H54 (cell line): ENCODE results near the gene RBMXL3.
"Not testable (repeated sequence)": the region's sequence is repeated elsewhere in the genome, so short reads cannot be mapped to it uniquely, and the experiment has no call there.

Experiments
- DNase-seq: peaks from one replicate; pipeline ENCODE4 v3.0.0; 2011; ENCODE audit warnings: low spot score, mixed read lengths; ENCODE audit not compliant: insufficient read length
- FAIRE-seq: peaks from 3 replicates; lab custom pipeline; 2011; peaks lifted over from hg19 to GRCh38; lab: Jason Lieb, UNC
- POLR2A ChIP-seq: IDR thresholded peaks from 2 replicates; pipeline ENCODE4 v1.6.1; 2011; ENCODE audit warnings: low read depth, mild to moderate bottlenecking, low read length

The RBMXL3 gene

GRCh38 chrX:115189110-115189509 lies at the start of gene RBMXL3:
Gene RBMXL3, plus strand, starts transcription at chrX:115189410. Its CDS starts 32 bp downstream, at chrX:115189442.
- TF ChIP-seq POLR2A: no peak
- no peak for DNase-seq
- no peak for FAIRE-seq

- FAIRE-seq (no peak), DNase-seq (no peak)
- no peak for TF ChIP-seq POLR2A
Observed at GRCh38 chrX:115142057-115142456, 47.2 kb upstream of the RBMXL3 start.

- no peak for FAIRE-seq
- no peak for DNase-seq
- TF ChIP-seq POLR2A: no peak
Observed at GRCh38 chrX:115147220-115147619, 42.0 kb upstream of the RBMXL3 start.

- FAIRE-seq: no peak
- DNase-seq: no peak
- TF ChIP-seq POLR2A: no peak
Observed at GRCh38 chrX:115173181-115173580, 16.0 kb upstream of the RBMXL3 start.

GRCh38 chrX:115174548-115174947 lies 14.7 kb upstream of the RBMXL3 start:
- no peak for TF ChIP-seq POLR2A
- FAIRE-seq: no peak

GRCh38 chrX:115177932-115178331 lies 11.3 kb upstream of the RBMXL3 start:
- no peak for TF ChIP-seq POLR2A
- no peak for DNase-seq
- no peak for FAIRE-seq

More at GRCh38 chrX:115174548-115174947, 14.7 kb upstream of the RBMXL3 start:
- DNase-seq: no peak

- FAIRE-seq: no peak
- DNase-seq: no peak
- no peak for TF ChIP-seq POLR2A
Observed at GRCh38 chrX:115178473-115178872, 10.7 kb upstream of the RBMXL3 start.

- no peak for TF ChIP-seq POLR2A
- DNase-seq (no peak), FAIRE-seq (no peak)
Observed at GRCh38 chrX:115183980-115184379, 5.2 kb upstream of the RBMXL3 start.

GRCh38 chrX:115189646-115190635 lies 731 bp downstream of the RBMXL3 start:
- no peak for FAIRE-seq
- no peak for DNase-seq
- TF ChIP-seq POLR2A: no peak

- TF ChIP-seq POLR2A: no peak
- FAIRE-seq: no peak
Observed at GRCh38 chrX:115190636-115191489, 1.7 kb downstream of the RBMXL3 start.

GRCh38 chrX:115191490-115192243 lies 2.5 kb downstream of the RBMXL3 start:
- TF ChIP-seq POLR2A: no peak
- FAIRE-seq: no peak
- no peak for DNase-seq

More at GRCh38 chrX:115190636-115191489, 1.7 kb downstream of the RBMXL3 start:
- no peak for DNase-seq

GRCh38 chrX:115192244-115192700 lies 3.1 kb downstream of the RBMXL3 start:
- FAIRE-seq (no peak), DNase-seq (no peak)
- TF ChIP-seq POLR2A: no peak

GRCh38 chrX:115204040-115204439 lies 14.8 kb downstream of the RBMXL3 start:
- DNase-seq: no peak
- no peak for FAIRE-seq
- no peak for TF ChIP-seq POLR2A

- not testable (repeated sequence) for FAIRE-seq, DNase-seq
Observed at GRCh38 chrX:115209547-115209946, 20.3 kb downstream of the RBMXL3 start.
